Middle frontal gyrus (tissue), 1 donor: ENCODE data around the gene TM9SF1.

Experiments used
- DNase-seq: peaks from one replicate; pipeline ENCODE4 v3.0.0-alpha.2; 2015; ENCODE audit warnings: low spot score; ENCODE audit errors: extremely low spot score

The TM9SF1 gene

DNA sequence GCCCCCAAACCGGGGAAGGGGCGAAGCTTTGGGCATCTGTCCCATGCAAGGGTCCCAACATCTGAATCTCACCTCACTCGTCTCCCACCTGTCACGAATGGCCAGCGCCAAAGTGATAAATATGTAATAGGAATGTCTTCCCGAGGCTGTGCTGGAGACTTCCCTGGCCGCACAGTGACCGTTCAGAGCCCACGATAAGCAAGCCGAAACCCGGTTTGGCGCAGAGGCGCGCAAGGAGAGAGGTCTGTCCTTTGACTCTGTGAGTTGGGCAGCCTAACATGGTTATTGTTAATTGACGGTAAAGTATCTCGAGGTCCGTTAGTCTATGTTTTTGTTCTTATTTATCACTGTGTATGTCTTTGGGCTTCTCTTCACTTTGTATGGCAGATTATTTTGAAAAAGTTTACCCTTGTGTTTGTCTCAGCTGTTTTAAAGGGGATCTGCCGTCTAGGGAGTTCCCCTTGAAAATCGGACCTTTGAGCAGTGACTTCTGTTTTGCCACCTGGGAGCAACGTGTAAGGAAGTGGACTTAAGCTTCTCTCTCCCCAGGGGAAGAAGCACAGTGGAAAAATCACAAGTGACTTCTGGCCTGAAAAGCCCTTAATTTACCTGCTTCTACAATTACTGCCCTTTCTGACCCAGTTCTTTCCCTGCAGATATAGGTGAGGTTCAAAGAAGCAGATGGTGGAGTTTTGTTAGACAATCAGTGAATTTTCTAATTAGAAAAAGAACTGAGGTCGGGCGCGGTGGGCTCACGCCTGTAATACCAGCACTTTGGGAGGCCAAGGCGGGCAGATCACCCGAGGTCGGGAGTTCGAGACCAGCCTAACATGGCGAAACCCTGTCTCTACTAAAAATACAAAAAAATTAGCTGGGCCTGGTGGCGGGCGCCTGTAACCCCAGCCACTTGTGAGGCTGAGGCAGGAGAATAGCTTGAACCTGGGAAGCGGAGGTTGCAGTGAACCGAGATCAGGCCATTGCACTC is 1.1 kb upstream of the TM9SF1 start:
- DNase-seq: no peak

- no peak for DNase-seq
Measured at GRCh38 chr14:24194873-24195185, 412 bp downstream of the TM9SF1 start.

DNA sequence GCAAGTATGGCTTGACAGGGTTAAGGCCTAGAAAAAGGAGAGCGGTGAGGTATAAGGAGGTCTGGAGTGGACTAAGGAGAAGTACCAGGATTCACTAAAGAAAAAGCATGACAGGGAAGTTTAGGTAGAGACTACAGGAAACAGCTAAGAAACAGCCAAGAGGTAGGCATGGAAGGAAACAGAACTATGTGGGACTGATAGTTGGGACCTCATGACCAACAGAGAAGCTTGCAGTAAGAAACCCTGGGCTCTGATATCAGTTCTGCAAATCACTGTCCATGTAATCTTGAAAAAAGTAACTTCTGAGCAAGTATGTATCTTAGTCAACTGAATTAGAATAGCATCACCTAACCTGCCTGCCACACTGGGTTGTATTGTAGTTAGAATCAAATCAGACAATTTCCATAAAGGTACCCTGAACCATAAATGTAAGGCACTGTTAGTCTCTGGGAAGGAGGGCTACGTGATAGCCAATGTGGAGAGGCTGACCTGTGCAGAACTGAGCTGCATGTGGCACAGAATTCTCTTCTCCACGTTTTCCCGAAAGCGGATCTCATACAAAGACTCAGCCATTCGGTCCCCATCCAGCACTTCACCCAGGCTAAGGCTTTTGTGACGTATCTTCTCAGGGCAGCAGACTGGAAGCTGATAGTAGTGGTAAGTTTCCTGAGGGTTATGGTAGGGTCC is 912 bp downstream of the TM9SF1 start:
- DNase-seq: no peak

DNA sequence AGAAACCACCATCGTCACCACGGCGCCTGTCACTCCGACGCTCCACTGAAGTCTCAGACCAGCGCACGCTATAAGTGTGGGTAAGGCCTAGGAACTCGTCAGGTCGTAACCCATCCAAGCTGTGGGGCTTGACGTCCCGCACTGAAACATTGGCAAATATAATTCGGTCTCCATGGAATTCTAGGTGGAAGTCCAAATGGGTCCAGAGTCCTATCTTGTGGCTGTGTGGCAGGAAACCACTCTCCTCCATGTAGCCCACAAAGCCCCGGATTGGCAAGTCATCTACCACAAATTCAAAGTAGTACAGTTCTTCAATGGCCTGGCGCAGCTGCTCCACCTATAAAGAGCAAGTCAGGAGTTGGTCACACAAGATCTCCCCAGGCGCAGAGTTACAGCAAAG is 2.3 kb downstream of the TM9SF1 start:
- no peak for DNase-seq

GRCh38 chr14:24190416-24190815 is 4.8 kb downstream of the TM9SF1 start:
- no peak for DNase-seq

DNA sequence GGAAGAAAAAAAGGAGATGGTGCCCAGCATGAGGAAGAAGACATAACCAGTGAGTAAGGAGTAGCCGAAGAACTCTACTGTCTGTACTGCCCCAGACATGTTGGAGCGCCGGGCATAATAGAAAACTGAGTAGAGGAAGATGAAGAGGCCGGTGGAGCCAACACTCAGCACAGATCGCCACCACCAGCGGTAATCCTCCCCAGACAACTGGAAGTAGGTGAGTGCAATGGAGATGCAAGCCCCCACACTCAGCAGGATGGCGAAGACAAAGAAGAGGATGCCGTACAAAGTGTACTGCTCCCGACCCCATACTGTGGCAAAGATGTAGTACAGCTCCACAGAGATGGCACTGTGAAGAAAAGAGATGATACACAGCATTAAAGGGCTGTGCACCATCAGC is 5.8 kb downstream of the TM9SF1 start:
- DNase-seq: no peak

DNA sequence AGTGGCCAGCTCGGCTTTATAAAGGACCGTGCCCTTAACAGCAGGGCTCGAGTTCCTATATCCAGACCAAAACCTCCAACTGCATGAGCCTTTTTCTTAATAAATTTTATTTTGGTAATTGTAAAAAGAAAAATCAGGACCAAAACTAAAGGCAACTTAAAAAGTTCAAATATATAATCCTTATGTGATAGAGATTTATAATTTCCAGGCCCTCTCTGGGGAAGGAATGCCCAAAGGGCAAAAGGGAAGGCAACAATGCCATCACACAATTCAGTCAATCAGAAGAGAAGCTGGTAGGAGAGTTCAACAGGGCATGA is 6.2 kb downstream of the TM9SF1 start:
- DNase-seq: no peak

- peak; percentile 91 for DNase-seq
Measured at GRCh38 chr14:24188251-24189058, 6.8 kb downstream of the TM9SF1 start, which contains the start of gene IPO4. TSS of gene IPO4 (minus strand) at chr14:24188816. CDS start at chr14:24188787, 29 bp downstream.

- no peak for DNase-seq
Measured at GRCh38 chr14:24187539-24187915, 7.7 kb downstream of the TM9SF1 start.

DNA sequence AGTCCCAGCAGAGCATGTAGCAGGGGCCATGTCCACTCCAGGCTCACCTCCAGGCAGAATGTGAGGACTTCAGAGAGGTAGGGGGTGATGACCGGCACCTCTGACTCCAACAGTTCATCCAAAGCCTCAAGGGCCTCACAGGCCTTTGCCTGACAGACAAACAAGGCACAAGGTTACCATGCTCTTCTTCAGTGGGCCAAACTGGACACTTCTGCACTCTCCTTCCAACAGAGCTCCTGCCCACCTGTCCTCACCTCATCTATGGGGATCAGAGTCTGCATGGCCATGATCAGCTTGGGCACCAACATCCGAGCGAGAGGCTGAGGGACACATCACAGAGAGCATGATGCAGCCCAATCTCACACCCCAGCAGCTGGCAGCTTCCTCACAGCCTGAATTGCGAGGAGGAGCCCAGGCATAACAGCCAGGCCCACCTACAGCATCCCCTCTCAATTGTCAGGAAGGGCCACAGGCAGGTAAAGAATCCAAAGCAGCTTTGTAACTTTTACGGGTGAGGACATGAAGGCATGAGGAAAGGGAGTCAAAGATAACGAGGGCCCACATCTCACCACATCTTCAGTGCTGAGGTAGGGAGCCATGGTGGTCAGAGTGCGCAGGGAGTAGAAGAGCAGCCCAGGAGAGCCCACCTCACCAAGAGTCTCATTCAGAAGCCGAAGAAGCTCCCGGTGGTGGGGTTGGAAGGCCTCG is 8.3 kb downstream of the TM9SF1 start:
- DNase-seq: no peak

DNA sequence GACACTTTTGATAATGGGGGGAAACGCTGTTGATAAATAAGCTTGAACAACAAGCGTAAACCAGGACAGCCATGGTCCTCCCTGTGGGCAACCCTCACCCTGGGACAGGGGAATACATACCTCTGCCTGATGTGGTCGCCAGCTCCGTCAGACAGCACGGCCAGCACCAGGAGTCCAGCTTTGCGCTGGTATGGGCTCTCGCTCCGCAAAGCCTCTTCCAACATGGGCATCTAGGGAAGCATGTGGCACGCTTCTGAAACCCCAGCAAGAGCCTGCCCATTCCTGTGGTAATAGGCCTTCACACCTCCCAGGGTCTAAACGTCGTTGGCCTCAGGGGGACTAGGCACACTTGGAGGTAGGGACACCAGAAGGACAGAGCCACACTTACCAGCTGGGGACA is 9.5 kb downstream of the TM9SF1 start:
- no peak for DNase-seq

GRCh38 chr14:24185026-24185425 is 10.2 kb downstream of the TM9SF1 start:
- no peak for DNase-seq

DNA sequence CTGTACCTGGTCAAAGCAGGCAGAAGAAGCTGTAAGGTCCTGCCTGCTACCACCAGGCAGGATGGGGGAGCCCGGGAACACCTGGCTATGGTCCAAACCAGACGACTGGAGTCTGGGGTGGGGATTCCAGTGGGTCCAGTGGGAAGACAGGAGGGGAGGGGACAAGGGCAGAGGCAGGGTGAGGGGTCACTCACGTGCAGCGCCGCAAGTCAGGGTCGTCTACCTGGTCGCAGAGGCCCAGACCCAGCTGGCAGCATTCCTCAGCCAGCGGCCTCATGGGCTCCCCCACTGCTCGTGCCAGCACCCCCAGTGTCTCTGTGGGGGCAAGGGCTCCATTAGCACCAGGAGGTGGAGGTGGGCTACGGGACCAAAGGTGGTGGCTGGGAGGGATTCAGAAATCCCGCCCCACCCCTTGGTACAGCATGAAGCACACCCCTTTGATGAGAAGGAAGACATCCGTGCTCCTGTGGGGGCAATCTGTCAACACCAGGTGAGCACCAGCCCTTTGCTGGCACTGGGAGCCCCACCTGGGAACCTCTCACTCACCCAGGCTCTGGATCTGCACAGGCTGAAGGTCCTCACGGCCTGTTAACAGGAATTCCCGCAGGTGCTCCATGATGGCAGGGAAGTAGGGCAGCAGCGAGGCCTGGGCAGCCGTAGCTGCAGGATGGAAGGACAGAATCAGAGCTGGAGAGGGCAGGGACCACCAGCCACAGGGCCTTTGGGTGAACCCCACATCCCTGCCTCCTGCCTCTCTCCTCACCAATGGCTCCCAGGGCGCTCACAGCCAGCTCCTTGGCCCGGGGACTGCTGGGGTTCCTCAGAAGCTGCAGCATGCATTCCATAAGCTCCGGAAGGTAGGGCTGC is 10.9 kb downstream of the TM9SF1 start:
- no peak for DNase-seq

GRCh38 chr14:24183014-24183481 is 12.2 kb downstream of the TM9SF1 start:
- no peak for DNase-seq

DNA sequence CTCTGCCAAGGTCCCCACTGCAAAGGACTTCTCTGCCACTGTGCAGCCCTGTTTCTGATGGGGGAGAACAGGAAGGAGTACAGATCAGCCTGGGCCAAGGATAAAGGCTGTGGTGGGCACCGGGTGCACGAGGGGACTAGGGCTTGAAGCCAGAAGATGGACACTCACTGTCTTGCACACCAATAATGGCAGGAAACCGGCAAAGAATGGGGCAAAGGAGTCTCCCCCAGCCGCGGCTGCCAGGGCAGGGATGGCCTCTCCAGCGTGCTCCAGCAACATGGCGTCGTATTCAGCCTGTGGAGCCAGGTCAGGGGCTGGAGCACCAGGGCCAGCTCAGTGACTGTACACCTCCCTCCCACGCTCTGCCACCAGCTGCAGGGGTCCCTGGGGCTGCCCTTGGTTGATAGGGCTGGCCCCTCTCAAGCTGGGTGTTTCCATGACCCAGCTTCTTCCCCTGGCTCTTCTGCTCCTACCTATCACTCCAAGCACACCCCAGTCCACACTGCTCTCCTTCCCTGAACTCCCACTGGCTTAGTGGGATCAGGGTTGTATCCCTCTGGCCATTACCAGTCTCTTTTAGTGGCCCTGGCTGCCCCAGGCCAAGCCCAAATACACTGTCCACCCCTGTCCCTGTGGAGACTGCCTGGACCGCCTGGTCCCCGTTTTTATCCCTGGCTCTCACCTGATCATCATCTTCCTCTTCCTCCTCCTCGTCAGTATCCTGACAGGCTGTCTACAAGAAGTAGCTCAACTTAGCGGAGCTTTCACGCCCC is 12.9 kb downstream of the TM9SF1 start:
- DNase-seq: no peak

DNA sequence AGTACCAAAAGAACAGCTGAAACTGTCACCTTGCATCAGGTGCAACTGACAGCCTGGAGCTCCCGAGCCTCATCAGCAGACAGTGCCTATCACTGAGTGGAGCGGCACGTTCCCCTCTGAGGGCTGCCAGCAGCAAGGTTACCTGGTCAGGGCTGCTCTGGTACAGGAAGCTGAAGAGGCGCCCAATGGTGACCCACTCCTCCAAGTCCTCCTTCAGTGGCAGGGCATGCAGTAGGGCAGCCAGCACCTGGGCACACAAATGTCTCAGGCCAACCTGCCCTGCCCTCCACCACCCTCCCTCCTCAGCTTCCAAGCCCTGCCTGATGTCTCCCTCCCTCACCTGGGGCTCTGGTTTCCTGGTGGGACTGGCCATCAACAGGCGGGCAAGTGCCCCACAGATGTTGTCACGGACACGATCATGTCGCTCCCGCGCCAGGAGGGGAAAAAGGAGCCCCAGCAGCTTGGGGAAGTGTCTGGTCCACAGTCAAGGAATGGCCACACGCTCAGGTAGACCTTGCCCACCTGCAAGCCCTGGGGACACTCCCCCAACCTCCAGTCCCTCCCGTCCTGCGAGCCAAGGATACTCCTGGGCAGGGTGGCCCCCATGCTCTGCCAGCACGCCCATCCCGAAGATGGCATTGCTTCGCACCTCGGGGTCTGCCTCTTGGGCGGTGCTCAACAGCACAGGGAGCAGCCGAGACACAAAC is 13.7 kb downstream of the TM9SF1 start:
- DNase-seq: no peak

DNA sequence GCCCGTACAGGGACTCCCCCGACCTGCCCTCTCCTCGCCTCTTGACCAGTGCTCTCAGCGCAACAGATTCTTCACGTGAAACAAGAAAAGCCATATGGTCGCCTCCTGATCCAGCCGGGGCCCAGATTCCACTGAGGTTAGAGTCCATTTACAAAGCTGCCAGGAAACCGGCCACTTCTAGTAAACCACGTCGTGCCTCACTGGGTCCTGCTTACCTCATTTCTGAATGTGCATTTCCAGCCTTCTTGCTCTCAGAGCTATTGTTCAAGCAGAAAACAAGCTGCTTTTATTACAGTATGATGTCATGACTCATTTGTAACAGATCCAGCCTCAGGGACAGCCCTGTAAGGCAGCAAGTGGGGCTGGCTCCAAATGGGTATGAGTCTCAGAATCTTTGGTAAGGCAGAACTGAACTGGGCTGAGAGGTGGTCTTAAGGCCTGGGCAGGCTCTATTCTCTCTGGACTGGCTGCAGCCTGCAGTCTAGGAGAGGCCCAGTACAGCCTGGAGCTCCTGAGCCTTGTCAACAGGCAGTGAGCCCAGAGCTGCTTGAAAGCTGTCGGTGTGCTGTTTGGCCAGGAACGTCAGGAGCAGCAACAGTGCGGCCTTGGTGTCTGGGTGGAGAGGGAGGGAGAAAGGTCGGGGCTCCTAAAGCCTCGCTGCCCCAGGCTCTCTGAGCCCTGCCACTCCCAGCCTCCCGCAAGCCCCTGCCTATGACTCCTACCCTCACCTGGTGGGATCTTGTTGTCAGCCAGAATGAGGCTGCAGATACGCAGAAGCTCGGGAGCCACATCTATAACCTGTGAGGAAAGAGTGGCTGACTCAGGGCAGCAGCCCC is 15.1 kb downstream of the TM9SF1 start:
- no peak for DNase-seq
